ENCODE data around the gene EVC.

EVC gene

GRCh38 chr4:5732158-5732557, 21.2 kb downstream of the EVC start:
- no peak for DNase-seq (ENCODE audit: low spot score)

GRCh38 chr4:5734853-5735252, 23.9 kb downstream of the EVC start:
- DNase-seq (ENCODE audit: low spot score), result no peak

DNA sequence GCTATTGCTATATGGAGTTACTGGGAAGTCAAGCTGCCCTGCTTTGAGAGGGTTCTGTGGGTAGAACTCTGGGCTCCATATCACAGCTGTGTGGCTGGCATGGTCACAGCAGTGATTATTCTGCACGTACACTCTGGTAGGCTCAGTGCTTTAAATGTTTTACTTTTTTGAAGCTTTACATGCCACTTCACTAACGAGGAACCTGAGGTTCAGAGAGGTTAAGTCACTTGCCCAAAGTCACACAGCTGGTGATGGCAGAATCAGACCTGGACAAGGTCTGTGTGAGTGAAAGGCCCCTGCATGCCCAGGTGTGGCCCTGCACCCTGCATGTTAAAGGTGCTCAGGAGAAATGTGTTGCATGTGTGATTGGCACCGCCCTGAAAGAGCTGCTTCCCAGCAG, 24.5 kb downstream of the EVC start:
- no peak for DNase-seq (ENCODE audit: low spot score)

- no peak for DNase-seq (ENCODE audit: low spot score)
Observed at GRCh38 chr4:5738061-5738460, 27.1 kb downstream of the EVC start.

GRCh38 chr4:5742388-5742787, 31.4 kb downstream of the EVC start:
- no peak for DNase-seq (ENCODE audit: low spot score)

GRCh38 chr4:5742968-5743367, 32.0 kb downstream of the EVC start:
- DNase-seq (ENCODE audit: low spot score), result no peak

DNA sequence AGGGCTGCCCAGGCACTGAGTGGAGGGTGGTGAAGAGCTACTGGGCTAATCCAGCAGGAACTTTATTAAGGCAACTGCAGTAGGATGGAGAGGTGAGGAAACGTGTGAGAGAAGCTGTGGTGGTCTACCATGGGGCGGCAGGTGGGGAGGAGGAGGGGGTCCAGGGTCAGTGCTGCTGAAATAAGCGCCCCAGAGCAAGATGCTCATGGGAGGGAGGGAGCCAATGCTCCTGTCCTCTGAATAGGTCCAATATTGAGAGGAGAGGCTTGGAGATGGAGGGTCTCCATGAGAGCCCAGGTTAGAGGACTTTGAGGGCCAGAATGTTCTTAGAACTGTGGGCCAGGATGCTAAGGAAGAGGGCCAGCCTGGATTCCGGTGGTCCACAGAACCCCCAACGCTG, 35.2 kb downstream of the EVC start:
- no peak for DNase-seq (ENCODE audit: low spot score)

DNA sequence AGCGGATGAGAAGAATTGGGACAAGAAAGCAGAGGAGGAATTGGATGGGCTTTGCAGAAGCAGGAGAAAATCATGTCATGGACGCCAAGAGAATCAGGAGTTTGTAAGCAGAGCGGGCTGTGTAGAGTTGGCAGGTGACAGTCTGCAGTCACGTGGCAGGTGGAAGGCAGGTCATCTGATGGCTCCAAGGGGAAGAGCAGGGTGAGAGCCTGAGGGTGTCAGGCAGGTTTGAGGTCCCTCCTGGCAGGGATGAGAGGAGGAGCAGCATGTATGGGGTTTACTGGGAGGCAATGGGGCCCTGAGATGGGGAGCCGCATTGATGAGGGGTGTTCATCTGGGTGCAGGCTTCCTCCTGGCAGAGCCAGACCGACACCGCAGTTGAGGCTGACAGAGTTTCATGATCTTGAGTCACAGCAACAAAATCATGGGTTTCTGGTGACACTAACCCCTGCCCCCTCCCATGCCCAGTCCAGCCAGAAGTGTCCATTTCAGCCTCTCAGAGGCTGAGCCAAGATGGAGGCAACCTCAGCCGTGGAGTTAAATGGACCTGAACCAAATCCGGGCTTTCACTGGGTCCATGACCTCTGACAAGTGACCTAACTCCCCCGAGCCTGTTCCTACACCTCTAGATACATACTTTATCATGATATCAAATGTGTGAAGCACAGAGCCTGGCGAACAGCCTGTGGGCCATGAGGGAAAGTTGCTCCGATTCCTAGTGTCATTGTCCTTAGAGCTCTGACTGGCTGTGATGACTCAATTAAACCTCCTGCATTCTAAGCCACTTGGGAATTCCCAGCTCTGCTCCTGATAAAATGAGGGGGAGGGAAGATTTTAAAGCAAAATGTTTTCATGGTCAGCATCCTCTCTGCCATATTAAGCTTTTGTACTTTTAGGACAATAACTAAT, 36.1 kb downstream of the EVC start:
- no peak for DNase-seq (ENCODE audit: low spot score)

DNA sequence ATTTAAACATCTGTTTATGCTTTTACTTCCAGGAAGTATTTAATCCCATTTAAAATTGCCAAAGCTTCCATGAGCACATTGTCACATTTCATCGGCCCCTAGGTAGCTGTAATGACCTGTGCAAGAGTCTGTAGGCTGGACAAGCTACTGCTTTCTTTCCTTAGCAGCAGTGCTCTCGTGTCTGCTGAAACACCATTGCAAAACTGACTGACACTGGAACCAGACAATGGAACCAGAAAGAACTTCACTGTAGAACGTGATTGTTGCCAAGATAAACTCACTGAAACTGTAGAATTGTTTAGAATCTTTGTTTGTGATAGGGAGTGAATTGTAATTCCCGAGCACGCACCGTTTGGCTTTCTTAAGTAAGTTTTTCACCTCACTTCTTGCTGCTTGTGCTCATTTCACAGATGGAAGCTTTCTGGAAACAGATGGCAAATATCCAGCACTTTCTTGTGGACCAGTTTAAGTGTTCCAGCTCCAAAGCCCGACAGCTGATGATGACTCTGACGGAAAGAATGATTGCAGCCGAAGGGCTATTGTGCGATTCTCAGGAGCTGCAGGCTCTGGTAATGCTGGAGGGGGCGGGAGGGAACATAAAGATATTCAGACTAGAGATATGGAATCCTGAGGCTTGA, 36.9 kb downstream of the EVC start:
- DNase-seq (ENCODE audit: low spot score), result no peak

DNA sequence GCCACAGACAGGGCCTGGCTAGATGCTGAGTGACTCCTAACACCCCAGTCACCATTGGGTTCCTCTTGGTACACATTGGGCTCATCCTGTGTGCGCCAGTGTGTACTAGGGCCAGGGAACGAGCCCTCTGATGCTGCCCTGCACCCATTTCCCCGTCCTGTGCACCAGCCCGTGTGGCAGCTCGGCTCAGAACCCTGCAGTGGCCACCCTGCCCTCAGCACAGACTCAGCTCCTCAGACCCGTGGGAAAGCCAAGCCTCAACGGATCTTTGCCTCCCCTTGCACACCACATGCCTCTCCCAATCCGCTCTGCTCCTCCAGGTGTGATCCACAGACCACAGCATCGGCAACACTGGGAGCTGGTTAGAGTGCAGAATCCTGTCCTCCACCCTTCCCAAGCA, 38.6 kb downstream of the EVC start:
- no peak for DNase-seq (ENCODE audit: low spot score)

DNA sequence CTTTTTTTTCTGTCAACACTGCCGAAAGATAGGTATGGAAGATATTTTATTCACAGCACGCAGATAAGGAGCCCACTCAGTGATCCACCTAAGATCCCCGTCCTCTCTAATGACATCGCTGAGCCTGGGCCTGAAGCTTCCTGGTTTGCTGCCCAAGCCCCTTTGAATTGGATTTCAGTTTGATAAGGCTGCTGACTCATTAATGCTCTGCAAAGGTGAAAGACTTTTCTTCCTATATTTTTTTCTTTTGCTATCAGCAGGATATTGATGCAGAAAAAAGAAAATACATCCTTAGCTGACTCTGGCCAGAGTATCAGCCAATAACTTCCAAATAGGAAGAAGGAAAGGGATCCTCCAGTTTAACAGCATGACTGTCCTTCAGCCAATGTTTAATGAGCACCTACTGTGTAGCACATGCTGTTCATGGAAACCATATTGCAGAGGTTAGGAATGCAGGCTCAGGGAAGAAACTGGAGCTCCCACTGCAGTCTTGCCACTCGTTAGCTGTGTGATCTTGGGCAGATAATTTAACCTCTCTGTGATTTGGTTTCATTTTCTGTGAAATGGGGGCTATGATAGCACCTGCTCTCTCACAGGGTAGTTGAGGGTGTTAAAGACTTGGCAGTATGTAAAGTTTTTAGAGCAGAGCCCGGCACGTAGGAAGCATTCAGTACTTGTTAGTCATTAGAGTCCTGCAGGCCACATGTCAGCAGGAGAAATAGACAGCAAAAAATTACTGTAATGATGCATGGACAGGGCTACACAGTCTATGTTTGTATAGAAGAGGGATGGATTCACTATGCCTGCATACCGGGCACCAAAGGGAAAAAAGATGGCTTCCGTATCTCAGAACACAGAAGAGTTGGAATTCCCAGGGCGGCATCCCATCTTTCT, 39.3 kb downstream of the EVC start:
- DNase-seq (ENCODE audit: low spot score), result no peak

GRCh38 chr4:5750946-5751665, 40.1 kb downstream of the EVC start:
- no peak for DNase-seq (ENCODE audit: low spot score)

GRCh38 chr4:5751666-5752375, 40.8 kb downstream of the EVC start:
- no peak for DNase-seq (ENCODE audit: low spot score)

DNA sequence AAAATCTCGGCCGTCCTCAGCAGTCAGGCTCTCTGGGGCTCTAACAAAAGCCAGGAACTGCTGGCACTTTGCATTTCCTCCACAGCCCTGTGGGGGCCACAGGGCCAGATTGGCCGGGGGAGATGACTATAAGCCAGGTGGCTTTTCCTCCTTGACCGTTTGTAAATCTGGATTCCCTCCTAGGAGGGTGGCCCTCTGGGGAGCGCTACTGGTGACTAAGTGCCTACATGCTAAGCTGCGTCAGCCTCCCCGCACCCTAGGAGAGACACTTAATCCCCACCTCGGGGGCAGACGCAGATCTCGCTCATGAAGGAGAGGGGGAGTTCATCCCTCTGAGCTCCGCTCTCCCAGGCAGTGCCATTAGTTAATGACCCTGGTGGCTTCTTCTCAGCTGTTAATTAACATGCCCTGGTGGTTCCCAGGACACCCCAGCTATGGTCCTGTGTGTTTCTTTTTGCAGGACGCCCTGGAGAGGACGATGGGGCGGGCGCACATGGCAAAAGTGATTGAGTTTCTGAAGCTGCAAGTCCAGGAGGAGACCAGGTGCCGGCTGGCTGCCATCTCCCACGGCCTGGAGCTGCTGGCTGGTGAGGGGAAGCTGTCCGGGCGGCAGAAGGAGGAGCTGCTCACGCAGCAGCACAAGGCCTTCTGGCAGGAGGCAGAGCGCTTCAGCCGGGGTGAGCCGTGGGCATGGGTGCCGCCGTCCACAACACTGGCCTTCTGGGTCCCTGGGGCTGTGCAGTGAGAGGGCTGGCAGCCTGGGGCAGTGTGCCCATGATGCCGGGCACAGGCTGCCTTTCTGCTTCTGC, 41.6 kb downstream of the EVC start:
- DNase-seq (ENCODE audit: low spot score), result no peak

- DNase-seq (ENCODE audit: low spot score), result no peak
Observed at GRCh38 chr4:5753366-5753765, 42.4 kb downstream of the EVC start.

GRCh38 chr4:5753766-5754528, 42.9 kb downstream of the EVC start:
- DNase-seq (ENCODE audit: low spot score), result no peak

- DNase-seq (ENCODE audit: low spot score), result no peak
Observed at GRCh38 chr4:5754529-5754881, 43.5 kb downstream of the EVC start.

GRCh38 chr4:5755161-5755560, 44.2 kb downstream of the EVC start:
- DNase-seq (ENCODE audit: low spot score), result no peak

GRCh38 chr4:5755679-5756078, 44.7 kb downstream of the EVC start:
- DNase-seq (ENCODE audit: low spot score), result no peak

DNA sequence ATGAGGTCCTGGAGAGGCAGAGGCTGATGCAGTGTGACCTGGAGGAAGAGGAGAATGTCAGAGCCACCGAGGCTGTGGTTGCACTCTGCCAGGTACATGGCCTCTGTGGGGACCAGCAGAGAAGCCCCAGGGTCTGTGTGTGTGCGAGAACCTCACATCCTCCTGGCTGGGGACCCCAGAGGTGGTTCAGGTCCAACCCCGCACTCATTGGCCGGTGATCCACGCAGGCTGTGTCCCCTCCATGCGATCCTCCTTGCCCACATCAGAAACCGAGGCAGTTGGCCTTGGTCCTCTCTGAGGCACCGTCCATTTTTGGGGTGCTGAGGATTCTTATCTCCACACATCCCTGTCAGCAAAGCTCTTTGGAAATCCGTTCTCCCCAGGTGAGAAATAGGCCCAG, 45.3 kb downstream of the EVC start:
- no peak for DNase-seq (ENCODE audit: low spot score)
